Small intestine (tissue), 7 donors: Measurements from ENCODE around the gene SENP3. TPM values are rescaled to one million over a fixed set of nuclear protein-coding genes. Genes with fewer than 3 reads are reported as not detected.

Source experiments
- DNase-seq, 2 donors: peaks; one replicate each; pipeline versions ENCODE4 v3.0.0 to v3.0.0-alpha.2; 2013
- FAIRE-seq: peaks from 2 replicates; lab custom pipeline; 2012; peaks lifted over from hg19 to GRCh38; lab: Jason Lieb, UNC
- H3K27ac ChIP-seq, 3 donors: one replicate each; pipeline ENCODE4 v1.5.1; 2013; ENCODE audit warnings: low read length in 2 of 3, mild to moderate bottlenecking in 2 of 3, control low read depth in 1 of 3, inconsistent platforms in 1 of 3, low read depth in 1 of 3, moderate library complexity in 1 of 3
- H3K27me3 ChIP-seq, 3 donors: one replicate each; pipeline ENCODE4 v1.6.1; 2013; ENCODE audit warnings: low read length in 3 of 3, inconsistent platforms in 1 of 3; ENCODE audit not compliant: control insufficient read depth in 3 of 3, insufficient read depth in 3 of 3
- H3K36me3 ChIP-seq, 3 donors: one replicate each; pipeline ENCODE4 v1.6.1; 2013; ENCODE audit warnings: low read length in 3 of 3, inconsistent platforms in 1 of 3, low read depth in 1 of 3, mild to moderate bottlenecking in 1 of 3, moderate library complexity in 1 of 3; ENCODE audit not compliant: control insufficient read depth in 3 of 3, insufficient read depth in 2 of 3
- H3K4me1 ChIP-seq, 3 donors: one replicate each; pipeline ENCODE4 v1.6.1; 2013; ENCODE audit warnings: low read length in 2 of 3, inconsistent platforms in 1 of 3, low read depth in 1 of 3, mild to moderate bottlenecking in 1 of 3, moderate library complexity in 1 of 3; ENCODE audit not compliant: control insufficient read depth in 3 of 3, insufficient read depth in 2 of 3
- H3K4me3 ChIP-seq, 3 donors: one replicate each; pipeline ENCODE4 v1.5.1; 2013; ENCODE audit warnings: low read length in 3 of 3, control low read depth in 1 of 3, inconsistent platforms in 1 of 3, low read depth in 1 of 3, mild to moderate bottlenecking in 1 of 3, moderate library complexity in 1 of 3
- H3K9me3 ChIP-seq, 2 donors: one replicate each; pipeline ENCODE4 v1.6.1; 2013; ENCODE audit warnings: low read depth in 1 of 2, low read length in 1 of 2; ENCODE audit not compliant: control insufficient read depth in 2 of 2, insufficient read depth in 1 of 2
- WGBS, 3 donors: extraction: QIAGEN DNeasy Blood & Tissue Kit; methylation state at CpG; one replicate each; pipeline ENCODE4 v1.1.7; 2013; 5-methylcytosine and 5-hydroxymethylcytosine counted together
- polyA plus RNA-seq, 4 donors: library from polyadenylated mRNA; stranded (reverse) in 3 of 4; unstranded in 1 of 4; fragments of 200-250 nt in 3 of 4; fragments of 120-200 nt in 1 of 4; gene quantifications; one replicate each; pipeline versions ENCODE4 v1.2.1 to v1.2.3, GENCODE V29; 2013
- donor health status: healthy with polysubstance abuse.
- donor health status: control.
- donor health status: control.
- donor health status: Bipolar disorder and iron deficiency.
- donor health status: healthy.

The SENP3 gene
- polyA plus RNA-seq, 4 donors, result 39.8 to 66.7 (median 53.3) TPM

DNA sequence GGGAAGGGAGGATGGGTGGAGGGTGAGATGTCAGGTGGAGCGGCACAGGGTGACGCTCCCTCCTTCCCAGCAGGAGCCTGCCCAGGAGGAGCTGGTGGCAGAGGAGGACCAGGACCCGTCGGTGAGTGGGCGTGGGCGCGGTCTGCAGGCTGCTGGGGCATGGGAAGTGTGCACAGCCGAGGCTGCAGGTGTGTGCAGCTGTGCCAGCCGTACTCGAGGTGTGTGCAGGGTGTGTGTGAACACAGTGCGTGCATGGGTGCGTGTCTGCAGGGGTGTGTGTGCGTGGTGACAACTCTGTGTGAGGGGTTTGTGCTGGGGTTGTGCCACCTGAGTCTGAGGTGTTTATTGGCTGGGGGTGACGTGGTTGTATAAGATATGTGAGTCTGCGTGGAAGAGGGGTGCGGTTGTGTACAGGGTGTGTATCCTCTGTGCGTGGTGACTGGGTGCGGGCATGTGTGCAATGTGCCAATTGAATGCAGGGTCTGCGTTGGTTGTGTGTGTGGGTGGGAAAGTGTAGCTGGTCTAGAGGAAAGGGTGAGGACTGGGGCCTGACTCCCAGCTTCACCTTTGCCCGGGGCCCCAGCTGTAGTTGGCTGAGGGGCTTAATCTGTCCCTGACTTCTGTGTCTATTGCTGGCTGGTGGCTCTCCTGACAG is 12.2 kb upstream of the SENP3 start:
- peak overlapping the region; percentile 71 to 90 (median 88) for H3K27ac ChIP-seq
- H3K4me3 ChIP-seq, result peak overlapping the region; percentile 44 to 76 (median 70)
- DNase-seq (peak; percentile 59 to 80), FAIRE-seq (no peak)
- H3K27me3 ChIP-seq, result no peaks in the 10 kb centered on the region
- WGBS, 3 donors, result 13 to 22% (median 14%) methylated on average over 20 of the region's 20 CpGs
- H3K4me1 ChIP-seq, result peaks cover 2 to 48% (median 2%) of the 10 kb centered on the region in 3 donors
- H3K9me3 ChIP-seq, result no peaks in the 10 kb centered on the region
- peaks cover 0 to 15% (median 0%) of the 10 kb centered on the region in 3 donors for H3K36me3 ChIP-seq

DNA sequence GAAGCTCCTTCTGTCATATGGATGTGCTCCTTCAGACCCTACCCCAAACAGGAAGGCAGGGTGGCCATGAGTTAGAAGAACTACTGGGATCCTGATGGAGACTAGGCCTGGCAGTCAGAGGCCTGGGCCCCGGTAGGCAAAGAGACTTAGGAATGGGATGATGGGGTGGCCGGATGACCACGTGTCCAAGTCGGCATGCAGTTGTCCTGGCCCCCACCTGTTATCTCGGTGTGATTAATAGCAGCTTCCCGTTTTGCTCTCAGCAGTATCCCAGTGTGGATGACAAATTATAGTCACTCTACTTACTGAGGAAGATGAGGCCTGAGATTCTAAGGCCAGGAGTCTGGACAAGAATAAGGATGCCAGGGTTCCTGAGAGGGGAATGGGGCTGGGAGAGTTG is 11.4 kb upstream of the SENP3 start:
- H3K36me3 ChIP-seq, result peaks cover 0 to 18% (median 0%) of the 10 kb centered on the region in 3 donors
- peak overlapping the region in 2 of 3 donors; percentile 88 to 90 for H3K27ac ChIP-seq
- H3K4me1 ChIP-seq, result peaks cover 2 to 48% (median 2%) of the 10 kb centered on the region in 3 donors
- H3K4me3 ChIP-seq, result no peak overlapping the region
- no peaks in the 10 kb centered on the region for H3K27me3 ChIP-seq
- DNase-seq, result peak in 1 of 2 donors; percentile 64
- WGBS, 3 donors, result 50 to 65% (median 57%) methylated on average over 6 of the region's 6 CpGs
- H3K9me3 ChIP-seq, result no peaks in the 10 kb centered on the region
- no peak for FAIRE-seq

DNA sequence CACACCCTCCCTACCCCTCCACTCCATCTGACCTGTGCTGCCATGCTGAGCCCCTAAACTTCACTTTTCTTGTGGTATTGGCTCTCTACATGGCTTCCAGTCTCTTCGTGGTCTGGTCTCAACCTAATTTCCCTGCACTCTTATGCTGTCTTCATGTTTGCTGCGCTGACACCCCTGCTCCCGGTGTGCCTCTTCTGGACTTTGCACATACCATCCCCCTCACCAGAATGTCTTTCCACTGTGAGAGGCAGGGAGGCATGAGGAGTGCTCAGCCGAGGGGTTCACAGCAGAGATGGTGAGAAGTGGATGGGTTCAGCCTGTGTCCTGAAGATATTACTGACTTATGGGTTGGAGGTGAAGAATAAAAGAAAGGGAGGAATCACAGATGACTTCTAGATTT is 10.3 kb upstream of the SENP3 start:
- H3K4me1 ChIP-seq, result peaks cover 2 to 52% (median 2%) of the 10 kb centered on the region in 3 donors
- FAIRE-seq (no peak), DNase-seq (peak; percentile 52 to 90)
- H3K9me3 ChIP-seq, result no peaks in the 10 kb centered on the region
- 23 to 60% (median 36%) methylated on average over 4 of the region's 4 CpGs for WGBS, 3 donors
- H3K4me3 ChIP-seq, result peak overlapping the region in 1 of 3 donors; percentile 16
- no peaks in the 10 kb centered on the region for H3K27me3 ChIP-seq
- peaks cover 0 to 18% (median 0%) of the 10 kb centered on the region in 3 donors for H3K36me3 ChIP-seq
- peak overlapping the region in 2 of 3 donors; percentile 27 to 88 for H3K27ac ChIP-seq

DNA sequence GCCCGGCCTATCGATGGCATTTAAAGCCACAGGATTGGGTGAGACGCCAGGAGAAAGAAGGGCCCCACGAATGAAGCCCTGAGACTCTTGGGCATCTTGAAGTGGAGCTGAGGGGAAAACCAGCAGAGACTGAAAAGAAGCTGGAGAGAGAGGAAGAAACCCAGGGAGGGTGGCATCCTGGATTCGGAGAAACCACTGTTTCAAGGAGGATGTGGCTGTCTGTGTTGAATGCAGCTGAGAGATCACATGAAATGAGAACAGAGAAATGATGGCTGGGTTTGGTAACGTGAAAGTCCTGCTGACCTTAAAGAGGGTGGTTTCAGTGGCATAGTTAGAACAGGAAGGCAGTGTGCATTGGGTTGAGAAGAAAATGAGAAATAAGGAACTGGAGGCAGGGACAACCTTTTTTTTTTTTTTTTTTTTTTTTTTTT is 9.1 kb upstream of the SENP3 start:
- H3K36me3 ChIP-seq, result peaks cover 0 to 24% (median 0%) of the 10 kb centered on the region in 3 donors
- H3K4me1 ChIP-seq, result peaks cover 2 to 58% (median 6%) of the 10 kb centered on the region in 3 donors

DNA sequence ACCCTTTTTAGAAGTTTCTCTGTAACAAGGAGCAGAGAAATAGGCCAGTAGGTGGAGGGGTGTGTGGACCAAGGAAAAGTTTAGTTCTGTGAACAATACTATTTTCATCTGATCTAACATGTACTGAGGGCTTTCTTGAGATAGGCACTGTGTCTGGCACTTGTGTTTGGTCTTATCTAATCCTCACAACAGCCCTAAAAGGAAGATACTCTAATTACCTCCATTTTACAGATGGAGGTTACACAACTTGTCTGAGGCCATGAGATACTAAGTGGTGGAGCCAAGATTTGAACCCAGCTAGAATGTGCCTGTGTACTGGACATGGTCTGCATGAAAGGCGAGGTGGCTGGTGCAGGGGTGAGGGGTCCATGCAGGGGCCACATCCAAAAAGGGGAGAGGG is 8.4 kb upstream of the SENP3 start:
- H3K36me3 ChIP-seq, result peaks cover 0 to 24% (median 0%) of the 10 kb centered on the region in 3 donors
- WGBS, 3 donors, result 91 to 100% (median 93%) methylated on average over 1 of the region's 1 CpG
- peak overlapping the region in 2 of 3 donors; percentile 20 to 49 for H3K27ac ChIP-seq
- no peak for DNase-seq
- no peaks in the 10 kb centered on the region for H3K9me3 ChIP-seq
- no peak overlapping the region for H3K4me3 ChIP-seq
- peaks cover 2 to 61% (median 7%) of the 10 kb centered on the region in 3 donors for H3K4me1 ChIP-seq
- H3K27me3 ChIP-seq, result no peaks in the 10 kb centered on the region
- no peak for FAIRE-seq

More for the DNA sequence above, 9.1 kb upstream of the SENP3 start:
- no peaks in the 10 kb centered on the region for H3K27me3 ChIP-seq
- H3K9me3 ChIP-seq, result no peaks in the 10 kb centered on the region
- 68 to 90% (median 79%) methylated on average over 6 of the region's 6 CpGs for WGBS, 3 donors
- peak in 1 of 2 donors; percentile 31 for DNase-seq
- no peak overlapping the region for H3K4me3 ChIP-seq
- FAIRE-seq, result no peak
- H3K27ac ChIP-seq, result peak overlapping the region in 1 of 3 donors; percentile 20

DNA sequence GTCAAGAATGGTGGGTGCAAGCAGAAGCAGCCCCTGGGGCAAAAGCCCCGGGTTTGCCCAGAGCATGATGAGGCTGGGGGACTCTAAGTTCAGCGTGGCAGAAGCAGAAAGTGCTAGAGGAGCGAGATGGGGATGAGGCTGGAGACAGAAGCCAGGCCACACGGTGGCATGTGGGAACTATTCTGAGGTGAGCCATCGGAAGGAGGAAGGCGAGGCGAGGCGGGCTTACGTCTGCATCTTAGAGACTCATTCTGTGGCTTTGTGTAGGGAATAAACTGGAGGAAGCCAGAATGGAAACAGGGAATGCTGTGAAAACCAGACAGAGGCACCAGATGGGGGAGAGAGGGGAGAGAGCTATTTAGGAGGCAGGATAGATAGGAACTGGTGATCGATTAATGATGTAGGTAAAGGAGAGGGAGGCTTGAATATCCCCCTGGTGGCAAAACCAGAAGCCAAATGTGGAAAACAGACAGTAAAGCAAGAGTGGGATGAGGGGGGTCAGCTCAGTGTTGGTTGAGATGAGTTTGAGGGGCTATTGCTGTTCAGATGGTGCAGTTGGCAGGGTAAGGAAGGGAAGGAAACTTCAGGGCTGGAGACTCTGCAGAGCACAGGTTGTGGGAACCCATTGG is 6.3 kb upstream of the SENP3 start:
- 73 to 87% (median 87%) methylated on average over 10 of the region's 10 CpGs for WGBS, 3 donors

DNA sequence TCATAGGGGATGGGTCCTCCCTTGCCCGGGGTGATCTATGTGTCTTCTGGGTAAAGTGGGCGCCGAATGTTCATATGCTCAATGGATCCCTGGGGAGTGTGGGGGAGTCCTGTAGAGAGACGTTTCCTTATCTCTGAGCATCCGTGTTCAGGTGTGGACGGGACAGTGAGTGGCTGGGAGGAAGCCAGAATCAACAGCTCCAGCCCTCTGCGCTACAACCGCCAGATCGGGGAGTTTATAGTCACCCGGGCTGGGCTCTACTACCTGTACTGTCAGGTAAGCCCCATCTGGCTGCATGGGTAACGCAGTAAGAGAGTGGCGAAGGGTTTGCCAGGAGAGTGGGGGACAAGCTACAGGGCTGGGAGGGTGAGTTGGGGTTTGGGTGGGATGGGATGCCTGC is 5.1 kb upstream of the SENP3 start:
- FAIRE-seq, result no peak
- Histone ChIP-seq H3K27ac (peak overlapping the region; percentile 79 to 97 (median 95)), H3K4me3 (peak overlapping the region in 2 of 3 donors; percentile 49 to 66), H3K9me3 (no peaks in the 10 kb centered on the region), H3K36me3 (peaks cover 0 to 27% (median 0%) of the 10 kb centered on the region in 3 donors), H3K4me1 (peaks cover 0 to 60% (median 5%) of the 10 kb centered on the region in 3 donors), H3K27me3 (no peaks in the 10 kb centered on the region)
- peak; percentile 49 to 57 for DNase-seq
- WGBS, 3 donors, result 24 to 73% (median 43%) methylated on average over 12 of the region's 12 CpGs

More for the DNA sequence above, 6.3 kb upstream of the SENP3 start:
- H3K36me3 ChIP-seq, result peaks cover 0 to 31% (median 0%) of the 10 kb centered on the region in 3 donors
- no peak overlapping the region for H3K27ac ChIP-seq
- FAIRE-seq (no peak), DNase-seq (no peak)
- H3K4me3 ChIP-seq, result no peak overlapping the region
- H3K4me1 ChIP-seq, result peaks cover 2 to 67% (median 7%) of the 10 kb centered on the region in 3 donors
- no peaks in the 10 kb centered on the region for H3K27me3 ChIP-seq
- H3K9me3 ChIP-seq, result no peaks in the 10 kb centered on the region

DNA sequence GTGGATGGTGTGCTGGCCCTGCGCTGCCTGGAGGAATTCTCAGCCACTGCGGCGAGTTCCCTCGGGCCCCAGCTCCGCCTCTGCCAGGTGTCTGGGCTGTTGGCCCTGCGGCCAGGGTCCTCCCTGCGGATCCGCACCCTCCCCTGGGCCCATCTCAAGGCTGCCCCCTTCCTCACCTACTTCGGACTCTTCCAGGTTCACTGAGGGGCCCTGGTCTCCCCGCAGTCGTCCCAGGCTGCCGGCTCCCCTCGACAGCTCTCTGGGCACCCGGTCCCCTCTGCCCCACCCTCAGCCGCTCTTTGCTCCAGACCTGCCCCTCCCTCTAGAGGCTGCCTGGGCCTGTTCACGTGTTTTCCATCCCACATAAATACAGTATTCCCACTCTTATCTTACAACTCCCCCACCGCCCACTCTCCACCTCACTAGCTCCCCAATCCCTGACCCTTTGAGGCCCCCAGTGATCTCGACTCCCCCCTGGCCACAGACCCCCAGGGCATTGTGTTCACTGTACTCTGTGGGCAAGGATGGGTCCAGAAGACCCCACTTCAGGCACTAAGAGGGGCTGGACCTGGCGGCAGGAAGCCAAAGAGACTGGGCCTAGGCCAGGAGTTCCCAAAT is 4.5 kb upstream of the SENP3 start:
- DNase-seq (peak; percentile 86 to 91), FAIRE-seq (no peak)
- WGBS, 3 donors, result 24 to 50% (median 29%) methylated on average over 17 to 19 of the region's 19 CpGs

More for the DNA sequence above, 4.5 kb upstream of the SENP3 start:
- no peaks in the 10 kb centered on the region for H3K27me3 ChIP-seq
- peak overlapping the region; percentile 79 to 97 (median 95) for H3K27ac ChIP-seq
- peaks cover 0 to 27% (median 0%) of the 10 kb centered on the region in 3 donors for H3K36me3 ChIP-seq
- H3K4me1 ChIP-seq, result peaks cover 0 to 55% (median 5%) of the 10 kb centered on the region in 3 donors
- peak overlapping the region in 2 of 3 donors; percentile 49 to 66 for H3K4me3 ChIP-seq
- H3K9me3 ChIP-seq, result no peaks in the 10 kb centered on the region
